ENCODE data around the gene LY86. TPM values are rescaled to one million over a fixed set of nuclear protein-coding genes. Genes with fewer than 3 reads are reported as not detected.

The LY86 gene
- total RNA-seq, 1 donor, result not detected

DNA sequence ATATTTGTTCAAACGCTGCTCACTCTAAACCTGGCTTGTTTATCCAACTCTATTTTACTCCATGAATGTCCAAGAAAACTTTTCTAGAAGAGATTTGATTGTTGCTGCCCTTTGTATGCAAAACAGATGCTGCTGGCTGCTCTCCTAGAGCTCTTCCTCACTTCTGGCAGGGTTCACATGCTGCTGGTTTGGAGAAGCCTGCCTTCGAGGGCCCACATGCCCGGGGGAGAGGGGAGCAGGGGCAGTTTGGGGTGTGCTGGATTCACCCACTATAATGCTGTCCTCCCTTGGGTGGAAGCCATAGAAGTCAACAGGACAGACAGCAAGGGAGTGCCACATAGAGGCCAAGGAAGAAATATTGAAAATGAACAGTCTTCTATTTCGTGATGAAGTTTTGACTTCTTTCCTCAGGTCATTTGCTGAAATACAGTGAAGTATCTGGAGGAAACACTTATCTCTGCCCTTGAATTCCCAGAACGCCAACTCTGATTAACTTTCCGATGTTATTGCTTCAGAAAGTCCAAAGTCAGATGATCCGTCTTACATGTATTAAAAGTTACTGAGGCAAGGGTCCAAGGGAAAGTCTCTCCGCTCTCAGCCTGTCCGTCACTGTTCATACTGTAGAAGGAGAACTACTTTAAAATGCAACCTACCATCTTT is 32.4 kb downstream of the LY86 start:
- no peak for DNase-seq (ENCODE audit: low read depth)
- H3K4me3 ChIP-seq (ENCODE audit: low read depth, low read length), result no peak overlapping the region
- TF ChIP-seq, protein P1, sequence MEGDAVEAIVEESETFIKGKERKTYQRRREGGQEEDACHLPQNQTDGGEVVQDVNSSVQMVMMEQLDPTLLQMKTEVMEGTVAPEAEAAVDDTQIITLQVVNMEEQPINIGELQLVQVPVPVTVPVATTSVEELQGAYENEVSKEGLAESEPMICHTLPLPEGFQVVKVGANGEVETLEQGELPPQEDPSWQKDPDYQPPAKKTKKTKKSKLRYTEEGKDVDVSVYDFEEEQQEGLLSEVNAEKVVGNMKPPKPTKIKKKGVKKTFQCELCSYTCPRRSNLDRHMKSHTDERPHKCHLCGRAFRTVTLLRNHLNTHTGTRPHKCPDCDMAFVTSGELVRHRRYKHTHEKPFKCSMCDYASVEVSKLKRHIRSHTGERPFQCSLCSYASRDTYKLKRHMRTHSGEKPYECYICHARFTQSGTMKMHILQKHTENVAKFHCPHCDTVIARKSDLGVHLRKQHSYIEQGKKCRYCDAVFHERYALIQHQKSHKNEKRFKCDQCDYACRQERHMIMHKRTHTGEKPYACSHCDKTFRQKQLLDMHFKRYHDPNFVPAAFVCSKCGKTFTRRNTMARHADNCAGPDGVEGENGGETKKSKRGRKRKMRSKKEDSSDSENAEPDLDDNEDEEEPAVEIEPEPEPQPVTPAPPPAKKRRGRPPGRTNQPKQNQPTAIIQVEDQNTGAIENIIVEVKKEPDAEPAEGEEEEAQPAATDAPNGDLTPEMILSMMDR (IDR thresholded peaks at IDR 0.05; ENCODE audit: insufficient read depth, low read length), result no peak

DNA sequence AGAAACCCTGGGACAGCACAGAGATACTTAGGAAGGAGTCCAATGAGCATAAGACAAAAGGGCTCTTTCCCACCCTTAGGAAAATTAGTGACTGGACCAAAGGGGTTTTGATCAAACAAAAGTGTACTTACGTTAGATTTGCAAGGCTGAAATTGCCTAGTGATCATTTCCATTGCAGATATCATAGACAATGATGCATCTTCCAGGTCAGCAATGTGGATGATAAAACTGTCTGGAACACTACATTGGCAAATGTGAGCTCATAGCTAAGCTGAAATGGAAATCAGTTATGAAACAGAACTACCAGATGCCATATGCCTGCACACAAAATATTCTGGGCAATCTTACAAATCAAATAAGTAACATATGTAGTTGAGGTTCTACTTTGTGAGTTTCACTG is 34.0 kb downstream of the LY86 start:
- no peak for DNase-seq (ENCODE audit: low read depth)
- H3K4me3 ChIP-seq (ENCODE audit: low read depth, low read length), result no peak overlapping the region
- TF ChIP-seq, protein P1 (IDR thresholded peaks at IDR 0.05; ENCODE audit: insufficient read depth, low read length), result no peak

- TF ChIP-seq, protein P1 (IDR thresholded peaks at IDR 0.05; ENCODE audit: insufficient read depth, low read length), result no peak
- H3K4me3 ChIP-seq (ENCODE audit: low read depth, low read length), result no peak overlapping the region
- no peak for DNase-seq (ENCODE audit: low read depth)
Measured at GRCh38 chr6:6623553-6623952, 35.0 kb downstream of the LY86 start.

DNA sequence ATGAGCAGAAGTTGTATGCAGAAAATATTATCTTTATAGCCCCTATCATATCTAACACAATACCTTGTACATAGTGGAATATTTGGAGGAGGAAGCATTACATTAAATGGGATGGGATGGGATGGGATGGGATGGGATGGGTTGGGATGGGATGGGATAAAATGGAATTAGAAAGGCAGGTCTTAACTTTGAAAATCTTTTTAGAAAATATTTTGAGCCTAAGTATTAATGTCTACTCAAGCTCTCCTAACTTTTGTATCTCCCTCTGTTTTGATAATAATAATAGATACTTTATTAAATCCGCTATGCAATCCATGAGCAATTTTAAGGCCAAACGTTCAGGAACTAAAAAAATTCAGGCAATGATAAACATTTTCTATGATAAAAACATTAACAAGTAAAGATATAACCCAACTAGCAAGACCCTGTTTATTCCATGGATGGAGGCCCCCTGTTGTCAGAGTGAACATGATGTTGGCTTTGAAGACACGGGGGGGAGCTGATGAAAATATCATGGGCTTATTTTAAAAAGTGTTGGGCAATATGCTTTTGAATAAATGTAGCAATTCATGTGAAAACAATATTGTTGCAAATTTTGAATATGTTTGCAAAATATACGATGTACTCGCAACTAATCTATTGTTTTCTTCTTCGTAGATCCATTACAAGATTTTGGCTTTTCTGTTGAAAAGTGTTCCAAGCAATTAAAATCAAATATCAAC is 35.9 kb downstream of the LY86 start:
- H3K4me3 ChIP-seq (ENCODE audit: low read depth, low read length), result no peak overlapping the region
- DNase-seq (ENCODE audit: low read depth), result no peak
- TF ChIP-seq, protein P1 (IDR thresholded peaks at IDR 0.05; ENCODE audit: insufficient read depth, low read length), result no peak

- no peak overlapping the region for H3K4me3 ChIP-seq (ENCODE audit: low read depth, low read length)
- no peak for DNase-seq (ENCODE audit: low read depth)
- TF ChIP-seq, protein P1 (IDR thresholded peaks at IDR 0.05; ENCODE audit: insufficient read depth, low read length), result no peak
Measured at GRCh38 chr6:6626187-6626586, 37.7 kb downstream of the LY86 start.

GRCh38 chr6:6629402-6629801 is 40.9 kb downstream of the LY86 start:
- no peak overlapping the region for H3K4me3 ChIP-seq (ENCODE audit: low read depth, low read length)
- DNase-seq (ENCODE audit: low read depth), result no peak
- TF ChIP-seq, protein P1 (IDR thresholded peaks at IDR 0.05; ENCODE audit: insufficient read depth, low read length), result no peak
